AG09319 (cell line): Measurements from ENCODE around the gene SEMA3B.
A peak's percentile ranks its signal among the peaks of the same experiment; 100 is the strongest.
"Not testable (repeated sequence)": the region's sequence is repeated elsewhere in the genome, so short reads cannot be mapped to it uniquely, and the experiment has no call there.

Source experiments
- DNase-seq: peaks from one replicate; pipeline ENCODE4 v3.0.0-alpha.2; 2010; ENCODE audit warnings: low read depth; ENCODE audit errors: extremely low read depth
- TF ChIP-seq, protein P1 (sequence below): IDR thresholded peaks from 2 replicates; pipeline ENCODE4 v1.5.1; 2011; ENCODE audit warnings: low read depth, mild to moderate bottlenecking, inconsistent platforms, low read length, moderate library complexity

Gene SEMA3B

DNA sequence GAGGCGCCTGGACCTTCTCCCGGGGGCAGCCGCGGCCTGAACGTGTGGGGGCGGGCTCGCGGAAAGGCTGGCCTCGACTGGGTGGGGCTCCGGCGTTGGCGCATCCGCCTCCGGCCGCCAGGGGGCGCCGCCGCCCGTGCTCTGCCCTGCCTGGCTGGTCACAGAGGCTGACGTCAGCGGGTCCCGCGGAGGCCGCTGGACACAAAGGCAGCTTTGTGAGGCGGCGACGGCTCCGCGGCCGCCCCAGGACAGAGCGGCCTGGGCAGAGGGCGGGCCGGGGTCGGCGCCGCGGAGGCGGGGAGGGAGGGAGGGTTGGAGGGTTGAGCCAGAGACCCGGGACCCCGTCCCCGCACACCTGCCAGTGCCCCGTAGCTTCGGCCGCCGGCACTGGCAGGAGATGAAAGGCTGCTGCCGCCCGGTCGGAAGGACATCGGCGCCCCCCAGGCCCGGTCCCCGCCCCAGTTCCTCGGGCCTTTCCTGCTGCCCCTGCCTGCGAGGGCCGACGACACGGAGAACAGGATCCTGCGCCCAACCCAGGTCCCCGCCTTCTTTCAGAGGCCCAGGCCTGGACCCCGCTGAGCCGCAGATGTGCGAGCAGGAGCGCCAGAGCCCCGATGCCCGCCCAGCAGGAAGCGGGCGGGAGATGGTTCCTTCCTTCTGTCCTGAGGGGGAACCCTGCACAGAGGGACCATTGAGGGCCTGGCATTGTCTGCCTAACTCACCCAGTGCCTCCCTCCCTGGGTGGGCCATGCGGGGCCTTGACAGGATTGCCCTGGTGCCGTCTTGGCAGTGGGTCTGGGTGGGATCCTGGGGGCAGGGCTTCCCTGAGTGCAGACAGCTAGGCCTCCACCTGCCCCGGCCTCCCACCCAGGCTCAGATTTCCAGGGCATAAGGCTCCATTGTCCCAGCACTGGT, 8.7 kb upstream of the SEMA3B start:
- peak; percentile 72 for DNase-seq
- TF ChIP-seq, protein P1, sequence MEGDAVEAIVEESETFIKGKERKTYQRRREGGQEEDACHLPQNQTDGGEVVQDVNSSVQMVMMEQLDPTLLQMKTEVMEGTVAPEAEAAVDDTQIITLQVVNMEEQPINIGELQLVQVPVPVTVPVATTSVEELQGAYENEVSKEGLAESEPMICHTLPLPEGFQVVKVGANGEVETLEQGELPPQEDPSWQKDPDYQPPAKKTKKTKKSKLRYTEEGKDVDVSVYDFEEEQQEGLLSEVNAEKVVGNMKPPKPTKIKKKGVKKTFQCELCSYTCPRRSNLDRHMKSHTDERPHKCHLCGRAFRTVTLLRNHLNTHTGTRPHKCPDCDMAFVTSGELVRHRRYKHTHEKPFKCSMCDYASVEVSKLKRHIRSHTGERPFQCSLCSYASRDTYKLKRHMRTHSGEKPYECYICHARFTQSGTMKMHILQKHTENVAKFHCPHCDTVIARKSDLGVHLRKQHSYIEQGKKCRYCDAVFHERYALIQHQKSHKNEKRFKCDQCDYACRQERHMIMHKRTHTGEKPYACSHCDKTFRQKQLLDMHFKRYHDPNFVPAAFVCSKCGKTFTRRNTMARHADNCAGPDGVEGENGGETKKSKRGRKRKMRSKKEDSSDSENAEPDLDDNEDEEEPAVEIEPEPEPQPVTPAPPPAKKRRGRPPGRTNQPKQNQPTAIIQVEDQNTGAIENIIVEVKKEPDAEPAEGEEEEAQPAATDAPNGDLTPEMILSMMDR = peak; percentile 65

DNA sequence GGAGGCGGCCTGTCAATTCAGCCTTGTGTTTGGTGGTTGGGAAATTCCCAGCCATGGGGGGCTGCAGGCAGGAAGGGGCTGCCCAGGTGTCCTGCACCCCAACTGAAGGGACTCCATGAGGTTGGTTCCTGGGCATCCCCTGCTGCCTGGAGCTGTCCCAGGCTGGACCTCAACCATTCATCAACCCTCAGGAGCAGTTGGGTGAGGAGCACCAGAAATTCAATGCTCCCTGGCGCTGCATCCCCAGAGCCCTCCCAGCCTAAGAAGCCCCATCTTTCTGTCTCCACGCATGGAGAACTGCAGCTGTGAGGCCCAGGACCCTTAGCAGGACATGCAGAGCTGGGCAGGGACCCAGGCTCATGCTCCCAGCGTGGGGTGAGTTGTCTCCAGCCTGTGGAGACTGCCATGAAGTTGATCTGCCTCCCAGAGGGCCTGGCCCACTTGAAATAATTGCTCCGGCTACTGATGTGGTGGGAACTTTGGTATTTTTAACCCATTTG, 8.0 kb upstream of the SEMA3B start:
- TF ChIP-seq, protein P1 = no peak
- DNase-seq = no peak

DNA sequence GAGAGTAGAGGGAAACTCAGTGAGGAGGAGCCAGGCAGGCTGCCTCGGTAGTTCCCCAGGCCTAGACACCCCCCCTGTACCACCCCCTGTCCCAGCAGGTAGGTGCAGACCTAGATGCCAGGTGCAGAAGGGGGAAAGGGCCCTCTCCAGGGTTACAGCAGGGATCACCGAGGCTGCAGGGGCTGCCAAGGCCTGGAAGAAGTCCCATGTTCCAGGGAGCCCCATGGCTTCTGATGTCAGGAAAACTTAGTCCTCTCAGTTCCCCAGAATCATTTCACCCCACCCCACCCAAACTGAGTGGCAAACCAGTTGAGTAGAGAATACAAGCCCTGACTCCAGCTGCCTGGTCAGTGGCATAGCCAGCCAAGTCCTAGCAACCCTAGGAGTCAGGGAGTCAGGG, 7.4 kb upstream of the SEMA3B start:
- TF ChIP-seq, protein P1 = no peak
- no peak for DNase-seq

DNA sequence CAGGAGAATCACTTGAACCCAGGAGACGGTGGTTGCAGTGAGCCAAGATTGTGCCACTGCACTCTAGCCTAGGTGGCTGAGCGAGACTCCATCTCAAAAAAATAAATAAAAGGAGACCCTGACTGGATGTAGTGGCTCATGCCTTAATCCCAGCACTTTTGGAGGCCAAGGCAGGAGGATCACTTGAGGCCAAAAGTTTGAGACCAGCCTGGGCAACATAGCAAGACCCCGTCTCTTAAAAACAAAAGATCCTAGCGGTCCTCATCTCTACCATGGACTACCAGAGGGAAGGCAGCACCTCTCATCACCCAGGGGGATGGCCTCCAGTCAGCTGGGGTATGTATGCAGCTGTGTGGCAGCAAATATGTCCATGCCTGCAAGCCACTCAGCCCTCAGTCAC, 6.7 kb upstream of the SEMA3B start:
- DNase-seq = not testable (repeated sequence)

DNA sequence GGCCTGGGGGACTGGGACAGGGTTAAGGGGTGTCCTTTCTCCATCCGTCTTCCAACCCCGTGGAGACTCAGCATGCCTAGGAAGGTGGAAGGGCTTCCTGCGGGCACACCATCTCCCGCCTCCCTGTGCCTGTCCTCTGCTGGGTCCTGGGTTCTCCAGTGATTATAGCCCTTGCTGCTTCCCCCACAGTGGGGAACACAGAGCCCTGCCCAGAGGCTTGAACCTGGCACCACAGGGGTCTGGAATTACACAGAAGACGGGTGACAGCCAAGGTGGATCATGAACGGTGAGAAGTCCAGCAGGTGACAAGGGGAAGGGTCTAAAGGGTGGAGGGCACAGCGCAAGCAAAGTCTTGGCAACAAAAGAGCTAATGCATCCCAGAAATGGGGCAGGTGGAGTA, 6.2 kb upstream of the SEMA3B start:
- DNase-seq = no peak
- TF ChIP-seq, protein P1 = no peak

DNA sequence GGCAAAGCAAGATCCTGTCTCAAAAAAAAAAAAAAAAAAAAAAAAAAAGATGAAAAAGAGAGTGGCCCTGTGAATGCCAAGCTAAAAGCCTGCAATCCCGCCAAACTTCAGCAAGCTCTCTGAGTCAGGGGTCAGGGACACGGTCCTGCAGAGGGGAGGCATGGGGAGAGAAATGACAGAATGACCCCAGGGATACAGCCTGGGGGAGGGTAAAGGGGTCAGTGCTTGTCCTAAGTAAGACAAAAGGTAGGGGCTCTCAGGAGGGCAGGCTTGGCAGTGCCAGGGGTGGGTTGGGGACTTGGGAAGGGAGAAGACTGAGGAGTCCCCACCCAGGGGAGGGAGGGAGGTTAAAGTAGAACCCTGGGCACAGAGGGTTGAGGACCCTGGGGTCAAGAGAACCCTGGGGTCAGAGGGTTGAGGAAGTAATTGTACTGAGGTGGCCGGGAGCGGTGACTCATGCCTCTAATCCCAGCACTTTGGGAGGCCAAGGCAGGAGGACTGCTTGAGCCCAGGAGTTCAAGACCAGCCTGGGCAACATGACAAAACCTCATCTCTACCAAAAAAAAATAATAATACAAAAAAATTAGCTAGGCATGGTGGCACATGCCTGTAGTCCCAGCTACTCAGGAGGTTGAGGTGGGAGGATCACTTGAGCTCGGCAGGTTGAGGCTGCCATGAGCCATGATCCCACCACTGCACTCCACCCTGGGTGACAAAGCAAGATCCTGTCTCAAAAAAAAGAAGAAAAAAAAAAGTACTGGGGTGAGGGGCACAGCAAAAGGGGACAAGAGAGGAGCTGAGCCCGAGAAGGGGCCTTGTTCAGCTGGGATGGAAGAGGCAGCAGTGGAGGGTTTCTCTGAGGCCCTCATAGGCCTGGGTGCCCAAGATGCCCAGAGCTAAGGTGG, 5.2 kb upstream of the SEMA3B start:
- no peak for DNase-seq
- TF ChIP-seq, protein P1 = no peak

DNA sequence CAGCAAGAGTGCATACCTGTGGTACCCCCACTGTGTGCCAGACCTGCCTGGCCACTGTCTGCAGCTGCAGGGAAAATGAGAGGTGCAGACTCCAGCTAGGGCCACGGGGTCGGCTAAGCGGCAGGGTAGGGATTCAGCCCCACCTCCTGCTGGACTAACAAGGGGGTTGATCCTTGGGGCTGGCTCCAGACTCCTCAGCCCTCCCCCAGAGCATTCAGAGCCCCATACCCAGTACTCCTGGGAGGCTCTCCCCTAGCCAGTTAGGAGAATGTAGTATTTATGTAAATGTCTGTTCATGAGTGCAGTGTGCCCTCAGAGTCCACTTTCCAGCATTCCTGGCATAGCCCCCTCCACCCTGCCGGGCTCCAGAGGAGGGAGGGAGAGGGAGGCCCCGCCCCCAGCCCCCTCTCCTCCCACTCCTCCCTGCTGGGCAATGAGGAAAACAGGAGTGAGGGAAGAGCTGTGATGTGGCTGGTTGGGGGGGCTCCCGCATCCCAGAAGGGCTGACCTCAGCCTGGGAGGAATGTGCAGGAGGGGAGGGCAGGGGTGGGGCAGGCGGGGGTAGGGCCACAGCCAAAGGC, 4.5 kb upstream of the SEMA3B start:
- DNase-seq = peak; percentile 85
- TF ChIP-seq, protein P1 = no peak; the same call in 1 of the 2 replicates
